ENCODE data around the gene OSBPL10. TPM values are rescaled to one million over a fixed set of nuclear protein-coding genes. Genes with fewer than 3 reads are reported as not detected.

OSBPL10 gene
- total RNA-seq, 2 experiments from 2014 or later = 65.7 to 170 TPM

GRCh38 chr3:31624083-31624709 lies 356.9 kb downstream of the OSBPL10 start:
- no peak for DNase-seq (ENCODE audit: low spot score)
- H3K79me2 ChIP-seq (ENCODE audit: insufficient read depth, low read depth, low read length) = no peaks in the 10 kb centered on the region; the same call in 1 of the 2 replicates
- TF ChIP-seq CTCF (conservative IDR thresholded peaks at IDR 0.05; ENCODE audit: low read length) = no peak
- no peak for TF ChIP-seq EZH2phosphoT487 (IDR thresholded peaks at IDR 0.05; ENCODE audit: borderline replicate concordance, low read depth, low read length)
- H3K27ac ChIP-seq (ENCODE audit: low read depth, low read length, poor library complexity, severe bottlenecking) = no peak overlapping the region
- peaks cover 12% of the 10 kb centered on the region for H3K4me1 ChIP-seq (ENCODE audit: insufficient read depth, low read length, poor library complexity, severe bottlenecking)
- intact Hi-C loops (cut with micrococcal nuclease; ENCODE audit: unreplicated experiment) = no loop called here
- ChIA-PET CTCF (ENCODE audit: unreplicated experiment) (interaction anchor here (0.7 kb wide), 1 partner anchor 10 kb away, joined by 3 read pairs; no protein-coding TSS in a partner anchor), POLR2A (interaction anchor here (0.8 to 2.2 kb wide), 6 partner anchors 11 to 88 kb away, joined by 3 to 12 read pairs (median 4); no protein-coding TSS in a partner anchor)
- no peaks in the 10 kb centered on the region for H4K20me1 ChIP-seq (ENCODE audit: insufficient read depth, low read length)
- no TSS peak for BruUV-seq (replicated peaks)
- H3K9me3 ChIP-seq (ENCODE audit: low read length) = no peaks in the 10 kb centered on the region
- no peak overlapping the region for H2AFZ ChIP-seq (ENCODE audit: low read length)
- H3K36me3 ChIP-seq (ENCODE audit: insufficient read depth, low read length) = peaks cover 99% of the 10 kb centered on the region
- no peaks in the 10 kb centered on the region for H3K9me2 ChIP-seq (ENCODE audit: insufficient read depth, low read length)
- H3K4me3 ChIP-seq (ENCODE audit: low read depth, low read length, poor library complexity, severe bottlenecking) = no peak overlapping the region
- H3K4me2 ChIP-seq (ENCODE audit: low read length) = no peak overlapping the region

GRCh38 chr3:31622636-31623288 lies 358.3 kb downstream of the OSBPL10 start:
- H3K9me3 ChIP-seq (ENCODE audit: low read length) = no peaks in the 10 kb centered on the region
- intact Hi-C loops (cut with micrococcal nuclease; ENCODE audit: unreplicated experiment) = no loop called here
- no peaks in the 10 kb centered on the region; the same call in 1 of the 2 replicates for H3K79me2 ChIP-seq (ENCODE audit: insufficient read depth, low read depth, low read length)
- POLR2A ChIA-PET = interaction anchor here (0.7 to 1.0 kb wide), 2 partner anchors 29 to 42 kb away, joined by 3 read pairs; no protein-coding TSS in a partner anchor
- H3K36me3 ChIP-seq (ENCODE audit: insufficient read depth, low read length) = peaks cover 99% of the 10 kb centered on the region
- H4K20me1 ChIP-seq (ENCODE audit: insufficient read depth, low read length) = no peaks in the 10 kb centered on the region
- no peak overlapping the region for H2AFZ ChIP-seq (ENCODE audit: low read length)
- TF ChIP-seq CTCF (conservative IDR thresholded peaks at IDR 0.05; ENCODE audit: low read length) (no peak), EZH2phosphoT487 (IDR thresholded peaks at IDR 0.05; ENCODE audit: borderline replicate concordance, low read depth, low read length) (no peak)
- no peaks in the 10 kb centered on the region for H3K9me2 ChIP-seq (ENCODE audit: insufficient read depth, low read length)
- no peak for DNase-seq (ENCODE audit: low spot score)
- H3K4me3 ChIP-seq (ENCODE audit: low read depth, low read length, poor library complexity, severe bottlenecking) = no peak overlapping the region
- no peak overlapping the region for H3K4me2 ChIP-seq (ENCODE audit: low read length)
- CTCF ChIA-PET (ENCODE audit: unreplicated experiment) = no interaction called here
- peaks cover 3% of the 10 kb centered on the region for H3K4me1 ChIP-seq (ENCODE audit: insufficient read depth, low read length, poor library complexity, severe bottlenecking)
- H3K27ac ChIP-seq (ENCODE audit: low read depth, low read length, poor library complexity, severe bottlenecking) = no peak overlapping the region
- BruUV-seq (replicated peaks) = no TSS peak

- Histone ChIP-seq H3K4me2 (ENCODE audit: low read length) (no peak overlapping the region), H3K4me1 (ENCODE audit: insufficient read depth, low read length, poor library complexity, severe bottlenecking) (peaks cover 3% of the 10 kb centered on the region), H2AFZ (ENCODE audit: low read length) (no peak overlapping the region), H3K9me2 (ENCODE audit: insufficient read depth, low read length) (no peaks in the 10 kb centered on the region), H3K27ac (ENCODE audit: low read depth, low read length, poor library complexity, severe bottlenecking) (no peak overlapping the region), H3K9me3 (ENCODE audit: low read length) (no peaks in the 10 kb centered on the region), H3K4me3 (ENCODE audit: low read depth, low read length, poor library complexity, severe bottlenecking) (no peak overlapping the region), H3K36me3 (ENCODE audit: insufficient read depth, low read length) (peaks cover 98% of the 10 kb centered on the region), H4K20me1 (ENCODE audit: insufficient read depth, low read length) (no peaks in the 10 kb centered on the region), H3K79me2 (ENCODE audit: insufficient read depth, low read depth, low read length) (no peaks in the 10 kb centered on the region; the same call in 1 of the 2 replicates)
- CTCF ChIA-PET (ENCODE audit: unreplicated experiment) = no interaction called here
- BruUV-seq (replicated peaks) = no TSS peak
- TF ChIP-seq EZH2phosphoT487 (IDR thresholded peaks at IDR 0.05; ENCODE audit: borderline replicate concordance, low read depth, low read length) (no peak), CTCF (conservative IDR thresholded peaks at IDR 0.05; ENCODE audit: low read length) (no peak)
- POLR2A ChIA-PET = interaction anchor here (0.7 kb wide), 1 partner anchor 42 kb away, joined by 3 read pairs; no protein-coding TSS in a partner anchor
- intact Hi-C loops (cut with micrococcal nuclease; ENCODE audit: unreplicated experiment) = no loop called here
- no peak for DNase-seq (ENCODE audit: low spot score)
Measured at GRCh38 chr3:31621314-31621713, 359.7 kb downstream of the OSBPL10 start.
